RWPE2 (cell line): ENCODE results near the gene AGPS.

Experiments
- ATAC-seq: fragments of 200-7000 bp; cut with Tn5 transposase; 3 replicates; pipeline ENCODE4 v1.9.1; 2021; ENCODE audit warnings: low read depth
- DNase-seq: peaks from one replicate; pipeline ENCODE4 v3.0.0-alpha.2; 2020; ENCODE audit warnings: low spot score
- H3K27ac ChIP-seq: fragments of 450-650 bp; 2 replicates; pipeline ENCODE4 v1.5.1; 2017; ENCODE audit warnings: mild to moderate bottlenecking; ENCODE audit not compliant: poor library complexity, severe bottlenecking
- H3K27me3 ChIP-seq: fragments of 250-450 bp; sonication (Bioruptor Pico); 2 replicates; pipeline ENCODE4 v1.5.1; 2021; ENCODE audit warnings: mild to moderate bottlenecking, moderate library complexity; ENCODE audit not compliant: insufficient read depth, poor library complexity, severe bottlenecking
- H3K36me3 ChIP-seq: fragments of 250-450 bp; sonication (Bioruptor Pico); 2 replicates; pipeline ENCODE4 v1.5.1; 2020; ENCODE audit warnings: low read depth, mild to moderate bottlenecking, moderate library complexity
- H3K4me1 ChIP-seq: fragments of 250-450 bp; sonication (Bioruptor Pico); 2 replicates; pipeline ENCODE4 v1.5.1; 2021; ENCODE audit warnings: mild to moderate bottlenecking, moderate library complexity; ENCODE audit not compliant: insufficient read depth, poor library complexity, severe bottlenecking
- H3K4me3 ChIP-seq: fragments of 250-450 bp; sonication (Bioruptor Pico); 2 replicates; pipeline ENCODE4 v1.5.1; 2021; ENCODE audit warnings: mild to moderate bottlenecking, moderate library complexity; ENCODE audit not compliant: severe bottlenecking
- H3K9me3 ChIP-seq: fragments of 250-450 bp; sonication (Bioruptor Pico); 2 replicates; pipeline ENCODE4 v1.5.1; 2021; ENCODE audit warnings: mild to moderate bottlenecking, moderate library complexity; ENCODE audit not compliant: severe bottlenecking
- CTCF ChIP-seq: fragments of 450-650 bp; IDR thresholded peaks from one replicate; pipeline ENCODE4 v1.5.1; 2017; ENCODE audit warnings: mild to moderate bottlenecking, moderate library complexity; ENCODE audit not compliant: poor library complexity, severe bottlenecking

The AGPS gene

GRCh38 chr2:177489719-177490301, 97.2 kb downstream of the AGPS start:
- TF ChIP-seq CTCF, result peak; percentile 76
- Histone ChIP-seq H3K27ac (no peak overlapping the region), H3K4me3 (no peak overlapping the region), H3K27me3 (no peaks in the 10 kb centered on the region), H3K9me3 (no peaks in the 10 kb centered on the region), H3K4me1 (no peaks in the 10 kb centered on the region), H3K36me3 (peaks cover 18% of the 10 kb centered on the region; the same call in 1 of the 2 replicates)
- ATAC-seq (no peak), DNase-seq (no peak)

GRCh38 chr2:177495945-177496344, 103.4 kb downstream of the AGPS start:
- no peak overlapping the region for H3K27ac ChIP-seq
- ATAC-seq (no peak), DNase-seq (no peak)
- no peak for TF ChIP-seq CTCF
- H3K4me3 ChIP-seq, result no peak overlapping the region
- no peaks in the 10 kb centered on the region for H3K4me1 ChIP-seq
- H3K9me3 ChIP-seq, result no peaks in the 10 kb centered on the region
- H3K27me3 ChIP-seq, result no peaks in the 10 kb centered on the region
- H3K36me3 ChIP-seq, result peaks cover 43% of the 10 kb centered on the region

- no peak for TF ChIP-seq CTCF
- Histone ChIP-seq H3K27me3 (no peaks in the 10 kb centered on the region), H3K4me3 (no peak overlapping the region), H3K27ac (no peak overlapping the region), H3K4me1 (no peaks in the 10 kb centered on the region), H3K9me3 (no peaks in the 10 kb centered on the region), H3K36me3 (peaks cover 43% of the 10 kb centered on the region)
- DNase-seq, result no peak
- no peak for ATAC-seq
These were observed 104.3 kb downstream of the AGPS start for GRCh38 chr2:177496921-177497320.

GRCh38 chr2:177501186-177501585, 108.6 kb downstream of the AGPS start:
- ATAC-seq (no peak), DNase-seq (no peak)
- TF ChIP-seq CTCF, result no peak
- Histone ChIP-seq H3K4me1 (no peaks in the 10 kb centered on the region), H3K4me3 (no peak overlapping the region), H3K36me3 (peaks cover 47% of the 10 kb centered on the region), H3K9me3 (no peaks in the 10 kb centered on the region), H3K27ac (no peak overlapping the region), H3K27me3 (no peaks in the 10 kb centered on the region)

- no peak for DNase-seq
- H3K27me3 ChIP-seq, result no peaks in the 10 kb centered on the region
- peaks cover 42% of the 10 kb centered on the region for H3K36me3 ChIP-seq
- no peak overlapping the region for H3K4me3 ChIP-seq
- TF ChIP-seq CTCF, result no peak
- no peaks in the 10 kb centered on the region for H3K9me3 ChIP-seq
- no peak for ATAC-seq
- H3K4me1 ChIP-seq, result no peaks in the 10 kb centered on the region
- no peak overlapping the region for H3K27ac ChIP-seq
These were observed 113.9 kb downstream of the AGPS start for GRCh38 chr2:177506505-177506904.
